Thyroid gland (tissue), 4 donors: ENCODE results near the gene PABPN1.
"Not testable (repeated sequence)": the region's sequence is repeated elsewhere in the genome, so short reads cannot be mapped to it uniquely, and the experiment has no call there.

Experiments
- CTCF ChIP-seq, 6 experiments: fragments of 200-600 bp in 3 of 6; fragments of 450-650 bp in 3 of 6; sonication (generic) in 3 of 6; IDR thresholded peaks; one replicate each; pipeline ENCODE4 v1.5.1; 2016 to 2019; ENCODE audit warnings: antibody characterized with exemption in 6 of 6, mild to moderate bottlenecking in 2 of 6, inconsistent platforms in 1 of 6, moderate library complexity in 1 of 6
- POLR2A ChIP-seq, 2 donors: fragments of 450-650 bp; IDR thresholded peaks; one replicate each; pipeline ENCODE4 v1.6.1; 2017; ENCODE audit warnings: antibody characterized with exemption in 2 of 2, mild to moderate bottlenecking in 2 of 2, moderate library complexity in 1 of 2

GRCh38 chr14:23277928-23278327 is 43.3 kb upstream of the PABPN1 start:
- not testable (repeated sequence) for TF ChIP-seq POLR2A, CTCF (IDR thresholded peaks at IDR 0.05)
